Gastrocnemius medialis (tissue), 4 donors: ENCODE results near the gene EIF4EBP2. TPM values are rescaled to one million over a fixed set of nuclear protein-coding genes. Genes with fewer than 3 reads are reported as not detected.
A peak's percentile ranks its signal among the peaks of the same experiment; 100 is the strongest.

ENCODE experiments used
- ATAC-seq, 2 donors: fragments of 150-250 bp; one replicate each; pipeline ENCODE4 v1.9.1; 2016
- DNase-seq, 2 donors: peaks; one replicate each; pipeline ENCODE4 v3.0.0-alpha.2; 2019
- H3K27ac ChIP-seq, 4 donors: fragments of 200-600 bp; sonication (generic); 1 replicate in 1 of 4; 2 replicates in 3 of 4; pipeline ENCODE4 v1.5.1; 2016 to 2018; ENCODE audit warnings: mild to moderate bottlenecking in 2 of 4, moderate library complexity in 1 of 4
- H3K27me3 ChIP-seq, 3 donors: fragments of 200-600 bp; sonication (generic) in 2 of 3; 1 replicate in 1 of 3; 2 replicates in 2 of 3; pipeline versions ENCODE4 v1.5.1 to v1.6.0; 2016 to 2019; ENCODE audit warnings: mild to moderate bottlenecking in 1 of 3, moderate library complexity in 1 of 3
- H3K36me3 ChIP-seq, 2 donors: fragments of 200-600 bp; sonication (generic) in 1 of 2; one replicate each; pipeline ENCODE4 v1.5.1; 2017 to 2018
- H3K4me1 ChIP-seq, 2 donors: fragments of 200-600 bp; sonication (generic) in 1 of 2; one replicate each; pipeline ENCODE4 v1.5.1; 2016 to 2017; ENCODE audit warnings: mild to moderate bottlenecking in 2 of 2
- H3K4me3 ChIP-seq, 4 donors: fragments of 200-600 bp; sonication (generic) in 3 of 4; 1 replicate in 1 of 4; 2 replicates in 3 of 4; pipeline ENCODE4 v1.5.1; 2016 to 2019; ENCODE audit warnings: mild to moderate bottlenecking in 2 of 4
- H3K9me3 ChIP-seq, 3 donors: fragments of 200-600 bp; sonication (generic) in 2 of 3; 1 replicate in 1 of 3; 2 replicates in 2 of 3; pipeline ENCODE4 v1.5.1; 2016 to 2019
- CTCF ChIP-seq, 5 experiments: fragments of 450-650 bp in 3 of 5; fragments of 200-600 bp in 2 of 5; sonication (generic) in 2 of 5; IDR thresholded peaks in 4 of 5; conservative IDR thresholded peaks in 1 of 5; 1 replicate in 4 of 5; 2 replicates in 1 of 5; pipeline ENCODE4 v1.5.1; 2016 to 2019; ENCODE audit warnings: antibody characterized with exemption in 5 of 5, mild to moderate bottlenecking in 3 of 5, moderate library complexity in 3 of 5
- POLR2A ChIP-seq, 2 donors: fragments of 450-650 bp; IDR thresholded peaks; one replicate each; pipeline ENCODE4 v1.6.1; 2017; ENCODE audit warnings: antibody characterized with exemption in 2 of 2, mild to moderate bottlenecking in 2 of 2, moderate library complexity in 2 of 2
- in situ Hi-C, 4 donors: fragments of 200-750 bp; cut with MboI; loops; one replicate each; pipeline versions ENCODE4 v1.15.0 to v1.8.0; 2017; ENCODE audit warnings: low sequenced_read_pairs in 4 of 4
- intact Hi-C: fragments of 100-400 bp; cut with DNase I; formaldehyde crosslinking; loops from one replicate; pipeline ENCODE4 v1.15.1; 2023; ENCODE audit warnings: low total_unique reads
- total RNA-seq, 4 donors: library from RNA; depleted of rRNA; stranded (reverse); fragments of >200 nt; gene quantifications; one replicate each; pipeline versions ENCODE4 v1.1.0 to v1.2.3, GENCODE V29; 2016

Gene EIF4EBP2
- total RNA-seq, 4 donors from 2014 or later, result 58.4 to 141 (median 107) TPM

GRCh38 chr10:70461397-70462348, 57.7 kb downstream of the EIF4EBP2 start:
- in situ Hi-C loops, result loop anchor here in 3 of 4 donors (5.0 to 25.0 kb wide), 5 partner anchors 53 to 301 kb away; no protein-coding TSS in a partner anchor
- Histone ChIP-seq H3K36me3 (no peaks in the 10 kb centered on the region), H3K4me3 (no peak overlapping the region), H3K27ac (peak overlapping the region in 2 of 4 donors; percentile 9 to 87), H3K27me3 (no peaks in the 10 kb centered on the region), H3K9me3 (no peaks in the 10 kb centered on the region), H3K4me1 (peaks cover 13 to 23% of the 10 kb centered on the region in 2 donors)
- DNase-seq, result peak; percentile 37 to 60
- ATAC-seq, result peak; percentile 56 to 67
- peak; percentile 82 to 93 (median 87) for TF ChIP-seq CTCF (IDR thresholded peaks at IDR 0.05 in 4 of 5, conservative IDR thresholded peaks at IDR 0.05 in 1 of 5)
- TF ChIP-seq POLR2A (IDR thresholded peaks at IDR 0.05), result no peak
- intact Hi-C loops, result loop anchor here (1.0 to 2.0 kb wide), 3 partner anchors 47 to 297 kb away; no protein-coding TSS in a partner anchor

GRCh38 chr10:70462349-70462984, 58.5 kb downstream of the EIF4EBP2 start:
- H3K36me3 ChIP-seq, result no peaks in the 10 kb centered on the region
- DNase-seq, result peak; percentile 50 to 86
- H3K27me3 ChIP-seq, result no peaks in the 10 kb centered on the region
- ATAC-seq, result peak; percentile 34 to 57
- H3K4me3 ChIP-seq, result no peak overlapping the region
- no peak for TF ChIP-seq CTCF (IDR thresholded peaks at IDR 0.05 in 4 of 5, conservative IDR thresholded peaks at IDR 0.05 in 1 of 5)
- no peak for TF ChIP-seq POLR2A (IDR thresholded peaks at IDR 0.05)
- intact Hi-C loops, result no loop called here
- in situ Hi-C loops, result loop anchor here in 3 of 4 donors (5.0 to 25.0 kb wide), 5 partner anchors 52 to 300 kb away; no protein-coding TSS in a partner anchor
- H3K9me3 ChIP-seq, result no peaks in the 10 kb centered on the region
- H3K4me1 ChIP-seq, result peaks cover 13 to 23% of the 10 kb centered on the region in 2 donors
- H3K27ac ChIP-seq, result peak overlapping the region in 2 of 4 donors; percentile 35 to 43

GRCh38 chr10:70465278-70465677, 61.3 kb downstream of the EIF4EBP2 start:
- H3K27ac ChIP-seq, result no peak overlapping the region
- no peak overlapping the region for H3K4me3 ChIP-seq
- no peaks in the 10 kb centered on the region for H3K36me3 ChIP-seq
- in situ Hi-C loops (loop anchor here in 1 of 4 donors (10.0 to 25.0 kb wide), 2 partner anchors 50 to 297 kb away; no protein-coding TSS in a partner anchor), intact Hi-C loops (no loop called here)
- no peaks in the 10 kb centered on the region for H3K27me3 ChIP-seq
- peaks cover 14 to 16% of the 10 kb centered on the region in 2 donors for H3K4me1 ChIP-seq
- TF ChIP-seq POLR2A (IDR thresholded peaks at IDR 0.05) (no peak), CTCF (IDR thresholded peaks at IDR 0.05 in 4 of 5, conservative IDR thresholded peaks at IDR 0.05 in 1 of 5) (no peak)
- no peaks in the 10 kb centered on the region for H3K9me3 ChIP-seq
- ATAC-seq (no peak), DNase-seq (no peak)

GRCh38 chr10:70465832-70466231, 61.9 kb downstream of the EIF4EBP2 start:
- intact Hi-C loops, result no loop called here
- in situ Hi-C loops, result loop anchor here in 1 of 4 donors (10.0 to 25.0 kb wide), 2 partner anchors 49 to 296 kb away; no protein-coding TSS in a partner anchor
- DNase-seq (no peak), ATAC-seq (no peak)
- Histone ChIP-seq H3K36me3 (no peaks in the 10 kb centered on the region), H3K4me3 (no peak overlapping the region), H3K27ac (no peak overlapping the region), H3K27me3 (no peaks in the 10 kb centered on the region), H3K9me3 (no peaks in the 10 kb centered on the region), H3K4me1 (peaks cover 14 to 16% of the 10 kb centered on the region in 2 donors)
- TF ChIP-seq POLR2A (IDR thresholded peaks at IDR 0.05), result no peak
- no peak for TF ChIP-seq CTCF (IDR thresholded peaks at IDR 0.05 in 4 of 5, conservative IDR thresholded peaks at IDR 0.05 in 1 of 5)
